ENCODE results near the gene SPNS2.
"Not testable (repeated sequence)": the region's sequence is repeated elsewhere in the genome, so short reads cannot be mapped to it uniquely, and the experiment has no call there.

The SPNS2 gene

DNA sequence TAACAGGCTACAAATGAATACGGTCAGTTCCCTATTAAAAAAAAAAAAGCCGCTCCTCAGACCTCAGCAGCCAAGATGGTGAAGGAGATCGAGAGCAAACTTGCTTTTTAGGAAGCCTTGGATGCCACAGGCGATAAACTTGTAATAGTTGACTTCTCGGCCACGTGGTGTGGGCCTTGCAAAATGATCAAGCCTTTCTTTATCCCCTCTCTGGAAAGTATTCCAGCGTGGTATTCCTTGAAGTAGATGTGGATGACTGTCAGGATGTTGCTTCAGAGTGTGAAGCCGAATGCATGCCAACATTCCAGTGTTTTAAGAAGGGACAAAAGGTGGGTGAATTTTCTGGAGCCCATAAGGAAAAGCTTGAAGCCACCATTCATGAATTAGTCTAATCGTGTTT lies 73.5 kb downstream of the SPNS2 start:
- DNase-seq (ENCODE audit: low read depth), result no peak

GRCh38 chr17:4573115-4573514 lies 74.4 kb downstream of the SPNS2 start:
- DNase-seq (ENCODE audit: low read depth), result no peak

DNA sequence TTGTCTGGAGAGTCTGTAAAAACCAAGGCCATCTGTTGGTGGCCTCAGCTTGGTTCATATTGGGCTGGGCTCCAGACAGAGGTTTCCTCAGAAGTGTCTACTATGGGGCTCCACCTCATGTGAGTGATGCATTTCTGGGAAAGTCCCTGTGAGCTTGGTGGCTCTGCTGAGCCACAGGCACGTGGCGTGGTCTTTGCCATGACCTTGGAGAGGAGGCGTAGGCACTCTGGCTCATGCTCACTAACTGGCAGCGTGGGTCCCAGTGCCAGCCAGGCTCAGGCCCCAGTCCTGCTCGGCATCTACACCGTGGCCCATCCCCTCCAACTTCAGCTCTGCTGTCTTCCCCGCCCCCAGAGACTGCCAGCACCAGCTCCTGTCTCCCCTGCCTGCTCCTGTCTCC lies 75.0 kb downstream of the SPNS2 start:
- no peak for DNase-seq (ENCODE audit: low read depth)

DNA sequence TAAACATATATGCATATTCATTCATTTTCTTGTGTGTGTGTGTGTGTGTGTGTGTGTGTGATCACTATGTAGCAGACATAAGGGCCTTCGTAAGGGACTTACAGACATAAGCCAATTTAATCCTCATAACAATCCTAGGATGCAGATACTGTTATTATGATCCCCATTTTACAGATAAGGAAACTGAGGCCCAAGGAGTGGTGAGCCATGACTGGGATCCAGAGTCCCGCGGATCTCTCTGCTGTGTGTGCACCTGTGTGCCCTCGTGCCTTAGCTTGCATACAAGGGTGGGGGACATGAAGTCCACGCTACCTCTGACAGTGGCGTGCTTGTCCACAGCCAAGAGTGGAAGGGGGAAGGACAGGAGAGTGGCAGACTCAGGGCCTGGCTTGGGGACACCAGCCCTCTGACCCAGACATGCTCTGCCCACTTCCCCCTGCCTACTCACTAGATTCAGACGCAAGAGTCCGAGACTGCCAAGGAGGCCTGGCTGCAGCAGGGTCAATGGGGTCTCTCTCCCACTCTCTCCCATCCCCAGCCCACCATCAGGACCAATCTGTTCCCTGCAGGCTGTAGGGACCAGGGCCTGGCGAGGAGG lies 75.9 kb downstream of the SPNS2 start:
- no peak for DNase-seq (ENCODE audit: low read depth)

DNA sequence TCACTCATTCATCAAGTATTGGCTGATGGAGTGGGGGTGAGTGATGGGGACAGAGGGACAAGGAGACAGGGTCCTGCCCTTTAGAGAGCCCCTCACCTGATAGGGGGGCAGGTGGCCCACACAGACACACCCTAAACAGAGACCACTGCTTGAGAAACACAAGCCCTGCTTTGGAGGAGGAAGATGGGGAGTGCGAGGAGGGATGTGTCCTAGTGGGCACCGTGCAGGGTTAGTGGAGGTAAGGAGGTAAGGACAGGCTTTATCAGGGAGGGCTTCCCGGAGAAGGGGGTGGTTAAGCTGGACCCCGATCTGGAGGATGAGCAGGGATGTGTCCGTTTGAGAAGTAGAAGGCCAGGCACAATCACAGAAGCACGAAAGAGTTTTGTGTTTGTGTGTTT lies 77.5 kb downstream of the SPNS2 start:
- DNase-seq (ENCODE audit: low read depth), result no peak

GRCh38 chr17:4576729-4577322 lies 78.1 kb downstream of the SPNS2 start:
- DNase-seq (ENCODE audit: low read depth), result no peak

GRCh38 chr17:4577386-4577993 lies 78.8 kb downstream of the SPNS2 start:
- DNase-seq (ENCODE audit: low read depth), result no peak

GRCh38 chr17:4578349-4578748 lies 79.7 kb downstream of the SPNS2 start:
- not testable (repeated sequence) for DNase-seq (ENCODE audit: low read depth)

DNA sequence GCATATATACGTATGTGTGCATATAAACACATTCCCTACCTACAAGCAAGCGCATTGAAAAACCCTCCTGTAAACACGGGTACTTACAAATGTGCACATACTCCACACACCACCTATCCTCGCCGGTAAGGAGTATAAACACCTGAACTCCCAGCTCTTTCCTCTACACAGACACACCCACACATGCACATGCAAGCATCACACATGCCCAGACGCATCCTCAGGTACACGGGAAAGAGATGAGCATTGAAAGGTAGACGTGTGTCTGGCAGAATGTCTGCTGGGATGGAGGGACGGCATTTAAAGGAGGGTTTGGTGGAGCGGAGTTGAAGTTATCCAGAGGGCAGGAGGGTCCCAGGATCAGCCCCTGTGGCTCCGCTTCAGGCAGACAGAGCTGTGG lies 81.0 kb downstream of the SPNS2 start:
- no peak for DNase-seq (ENCODE audit: low read depth)

DNA sequence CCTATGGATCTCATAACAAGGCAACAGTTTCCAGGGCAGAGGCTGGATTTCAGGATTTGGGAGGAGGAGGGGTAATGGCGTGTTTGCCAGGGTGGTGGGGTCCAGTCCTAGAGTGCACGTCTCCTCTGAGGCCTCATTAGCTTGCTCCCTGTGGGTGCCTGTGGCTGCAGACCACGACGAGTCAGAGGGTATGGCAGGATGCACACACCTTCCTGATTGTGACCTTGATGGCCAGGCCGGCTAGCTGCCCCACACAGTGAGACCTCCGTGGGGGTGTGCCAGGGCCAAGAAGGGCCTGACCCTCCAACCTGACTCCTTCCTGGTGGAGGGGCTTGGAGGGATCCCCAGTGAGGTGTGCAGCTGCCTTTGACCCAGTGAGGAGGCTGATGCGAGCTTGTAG lies 81.6 kb downstream of the SPNS2 start:
- no peak for DNase-seq (ENCODE audit: low read depth)

GRCh38 chr17:4582101-4582501 lies 83.4 kb downstream of the SPNS2 start:
- DNase-seq (ENCODE audit: low read depth), result no peak

DNA sequence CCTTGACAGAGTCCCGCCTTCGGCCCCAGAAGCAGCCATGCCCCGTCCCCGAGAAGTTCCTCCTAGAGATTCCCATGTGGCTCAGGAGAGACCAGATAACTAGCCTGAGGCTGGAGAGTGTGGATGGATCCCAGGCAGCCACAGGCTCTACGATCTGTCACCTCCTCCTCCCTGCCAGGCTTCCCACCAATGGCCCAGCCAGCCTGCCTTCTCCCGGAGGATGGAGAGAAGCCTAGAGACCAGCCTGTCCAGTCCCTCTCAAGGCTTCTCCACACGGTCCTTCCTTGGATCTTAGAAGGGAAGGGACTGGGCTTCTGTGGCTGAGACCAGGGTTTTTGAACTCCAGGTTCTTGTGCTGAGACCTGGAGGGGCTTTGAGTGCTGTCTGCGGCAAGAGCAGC lies 84.0 kb downstream of the SPNS2 start:
- no peak for DNase-seq (ENCODE audit: low read depth)

DNA sequence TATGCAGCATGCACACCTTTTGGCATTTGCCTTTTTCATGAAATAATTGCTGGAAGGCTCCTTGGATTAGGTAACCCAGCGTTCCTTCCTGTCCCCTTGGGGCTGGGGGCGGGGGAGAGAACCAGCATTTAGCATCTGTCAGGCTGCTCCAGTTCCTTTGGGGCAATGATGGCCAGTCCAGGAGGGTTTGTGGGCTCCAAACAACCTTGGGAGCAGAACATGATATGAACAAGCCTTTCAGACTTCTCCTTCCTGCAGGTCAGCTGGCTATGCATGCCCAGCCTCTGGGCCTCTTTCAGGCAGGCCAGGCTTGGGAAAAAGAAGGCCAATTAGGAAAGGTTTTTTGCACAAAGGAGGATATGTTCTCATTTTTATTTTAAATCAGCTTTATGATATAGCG lies 84.5 kb downstream of the SPNS2 start:
- no peak for DNase-seq (ENCODE audit: low read depth)

DNA sequence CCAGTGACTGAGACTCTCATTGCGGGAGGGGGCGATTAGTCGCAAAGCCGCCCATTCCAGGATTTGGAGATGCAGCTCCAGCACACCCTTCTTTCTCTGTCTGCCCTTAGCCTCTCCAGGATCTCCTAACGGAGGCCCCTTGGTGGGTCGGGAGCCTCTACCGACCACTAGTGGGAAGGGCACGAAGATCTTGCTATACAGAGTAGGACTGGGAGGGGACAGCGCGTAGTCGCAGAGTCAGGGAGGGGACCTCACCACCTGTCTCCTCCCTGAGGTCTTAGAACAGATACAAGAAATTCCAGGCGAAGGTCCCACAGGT lies 85.1 kb downstream of the SPNS2 start:
- DNase-seq (ENCODE audit: low read depth), result no peak

DNA sequence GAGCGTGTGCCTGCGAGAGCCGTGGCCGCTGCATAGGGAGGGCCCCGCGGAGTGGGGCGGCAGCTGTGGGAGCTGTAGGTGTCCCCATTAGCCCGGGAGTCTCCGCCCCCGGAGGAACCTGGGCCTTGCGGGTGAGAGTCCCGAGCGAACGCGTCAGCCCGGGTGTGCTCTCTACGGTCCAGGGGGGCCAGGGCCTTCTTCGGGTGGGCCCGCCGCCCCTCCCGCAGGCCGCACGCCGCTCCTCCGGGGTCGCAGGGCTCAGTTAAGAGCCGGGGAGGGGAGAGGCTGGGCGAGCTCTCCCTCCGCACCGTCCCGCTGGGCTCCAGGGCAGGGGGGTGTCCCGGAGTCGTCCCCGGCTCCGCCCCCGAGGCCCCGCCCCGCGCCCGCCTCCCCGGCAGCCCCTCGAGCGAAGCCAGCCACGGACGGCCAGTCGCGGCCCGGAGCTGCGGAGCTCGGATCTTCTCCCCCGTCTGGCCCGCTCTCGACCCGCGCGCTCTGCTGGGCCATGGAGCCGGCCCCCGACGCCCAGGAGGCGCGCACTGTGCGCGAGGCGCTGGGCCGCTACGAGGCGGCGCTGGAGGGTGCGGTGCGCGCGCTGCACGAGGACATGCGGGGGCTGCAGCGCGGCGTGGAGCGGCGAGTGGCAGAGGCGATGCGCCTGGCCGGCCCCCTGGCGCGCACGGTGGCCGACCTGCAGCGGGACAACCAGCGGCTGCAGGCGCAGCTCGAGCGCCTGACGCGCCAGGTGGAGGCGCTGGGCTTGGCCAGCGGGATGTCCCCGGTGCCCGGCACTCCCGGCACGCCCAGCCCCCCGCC lies 85.6 kb downstream of the SPNS2 start, which contains the start of gene SMTNL2:
Gene SMTNL2 (plus strand): TSS at position 429 of the 816 bp plus-strand sequence. CDS start 77 bp downstream, at position 506.
- no peak for DNase-seq (ENCODE audit: low read depth)

- DNase-seq (ENCODE audit: low read depth), result no peak
Measured at GRCh38 chr17:4584917-4585637, 86.4 kb downstream of the SPNS2 start.

- DNase-seq (ENCODE audit: low read depth), result no peak
Measured at GRCh38 chr17:4585638-4585994, 86.9 kb downstream of the SPNS2 start.

GRCh38 chr17:4586043-4586442 lies 87.4 kb downstream of the SPNS2 start:
- DNase-seq (ENCODE audit: low read depth), result no peak

DNA sequence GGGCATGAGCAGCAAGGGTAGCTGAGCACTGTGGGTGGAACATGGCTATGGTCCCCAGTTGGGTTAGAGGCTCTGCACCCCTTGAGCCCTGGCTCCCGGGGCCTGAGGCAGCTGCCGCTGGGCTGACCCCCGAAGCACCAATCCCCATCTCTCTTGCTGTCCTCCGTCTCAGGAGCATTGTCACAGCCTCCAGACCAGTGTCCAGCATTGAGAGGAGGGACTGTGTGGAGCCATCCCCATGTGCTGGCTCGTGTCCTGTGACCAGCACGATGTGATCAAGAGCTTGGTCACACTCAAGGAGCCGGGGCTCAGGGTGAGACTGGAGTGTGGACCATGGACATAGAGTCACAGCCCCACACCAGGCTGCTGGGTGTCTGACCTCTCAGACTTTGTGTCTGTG lies 88.5 kb downstream of the SPNS2 start:
- no peak for DNase-seq (ENCODE audit: low read depth)

DNA sequence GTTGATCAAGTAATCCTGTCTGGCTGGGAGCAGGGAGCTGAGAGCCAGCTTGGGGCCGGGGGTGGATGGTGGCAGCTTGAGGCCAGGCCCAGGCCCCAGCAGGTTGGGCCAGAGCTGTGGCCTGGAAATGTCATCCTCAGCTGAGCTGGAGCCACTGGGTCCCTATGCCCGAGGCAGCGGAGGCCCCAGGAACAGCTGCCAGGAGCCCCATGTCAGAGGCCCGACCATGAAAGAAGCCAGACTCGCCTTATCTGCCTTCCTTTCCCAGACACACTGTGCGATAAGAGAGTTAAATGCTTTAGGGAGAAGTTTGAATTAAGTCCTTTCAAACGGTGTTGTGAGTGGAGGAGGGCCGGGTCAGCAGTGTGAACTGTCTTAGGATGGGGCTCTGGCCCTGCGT lies 89.1 kb downstream of the SPNS2 start:
- DNase-seq (ENCODE audit: low read depth), result no peak

- DNase-seq (ENCODE audit: low read depth), result no peak
Measured at GRCh38 chr17:4588391-4588790, 89.7 kb downstream of the SPNS2 start.

Measured in stimulated activated CD8-positive, alpha-beta memory T cell treated with anti-CD3 and anti-CD28 coated beads, Interleukin-12 subunit alpha, Interleukin-12 subunit beta, amount 100 ng/mL, for 1 hour (primary cell).